Measurements from ENCODE around the gene ZCCHC14. TPM values are rescaled to one million over a fixed set of nuclear protein-coding genes. Genes with fewer than 3 reads are reported as not detected.

Gene ZCCHC14
- total RNA-seq, 4 donors from 2014 or later: 27.7 to 56.1 (median 36.7) TPM

GRCh38 chr16:87466975-87467501, 25.8 kb downstream of the ZCCHC14 start:
- Histone ChIP-seq H3K4me3 (no peak overlapping the region), H3K4me1 (peaks cover 42 to 74% (median 48%) of the 10 kb centered on the region in 4 donors), H3K36me3 (no peaks in the 10 kb centered on the region), H3K9me3 (no peaks in the 10 kb centered on the region), H3K27ac (peak overlapping the region; percentile 9 to 96 (median 54)), H3K27me3 (no peaks in the 10 kb centered on the region)
- in situ Hi-C loops (cut with MboI; ENCODE audit: low pct_ligation_motif_present in 1 of 4, low pct_unique_long_range_greater_than_20kb in 1 of 4, low sequenced_read_pairs in 3 of 4): no loop called here
- DNase-seq: no peak
- no peak for TF ChIP-seq CTCF (IDR thresholded peaks at IDR 0.05)
- TF ChIP-seq EP300 (IDR thresholded peaks at IDR 0.05; ENCODE audit: low read depth): no peak
- TF ChIP-seq POLR2A (IDR thresholded peaks at IDR 0.05): no peak
- TF ChIP-seq POLR2AphosphoS5 (IDR thresholded peaks at IDR 0.05): no peak
- intact Hi-C loops (cut with DNase I; ENCODE audit: low total_unique reads): no loop called here
- 71 to 82% methylated on average over 3 to 8 of the region's 8 CpGs for WGBS, 2 donors (ENCODE audit: low coverage in 1 of 2)

GRCh38 chr16:87465879-87466278, 26.9 kb downstream of the ZCCHC14 start:
- 74 to 88% methylated on average over 8 to 15 of the region's 15 CpGs for WGBS, 2 donors (ENCODE audit: low coverage in 1 of 2)
- peak overlapping the region; percentile 84 to 96 (median 89) for H3K27ac ChIP-seq
- no peak overlapping the region for H3K4me3 ChIP-seq
- H3K27me3 ChIP-seq: no peaks in the 10 kb centered on the region
- H3K36me3 ChIP-seq: no peaks in the 10 kb centered on the region
- no peak for DNase-seq
- in situ Hi-C loops (cut with MboI; ENCODE audit: low pct_ligation_motif_present in 1 of 4, low pct_unique_long_range_greater_than_20kb in 1 of 4, low sequenced_read_pairs in 3 of 4): no loop called here
- TF ChIP-seq CTCF (IDR thresholded peaks at IDR 0.05): no peak
- H3K4me1 ChIP-seq: peaks cover 36 to 74% (median 50%) of the 10 kb centered on the region in 4 donors
- intact Hi-C loops (cut with DNase I; ENCODE audit: low total_unique reads): no loop called here
- H3K9me3 ChIP-seq: no peaks in the 10 kb centered on the region

GRCh38 chr16:87465306-87465705, 27.5 kb downstream of the ZCCHC14 start:
- Histone ChIP-seq H3K27ac (peak overlapping the region; percentile 84 to 96 (median 89)), H3K27me3 (no peaks in the 10 kb centered on the region), H3K4me1 (peaks cover 33 to 74% (median 48%) of the 10 kb centered on the region in 4 donors), H3K9me3 (no peaks in the 10 kb centered on the region), H3K36me3 (no peaks in the 10 kb centered on the region), H3K4me3 (no peak overlapping the region)
- intact Hi-C loops (cut with DNase I; ENCODE audit: low total_unique reads) (no loop called here), in situ Hi-C loops (cut with MboI; ENCODE audit: low pct_ligation_motif_present in 1 of 4, low pct_unique_long_range_greater_than_20kb in 1 of 4, low sequenced_read_pairs in 3 of 4) (no loop called here)
- WGBS, 2 donors (ENCODE audit: low coverage in 1 of 2): 0 to 29% methylated on average over 2 to 8 of the region's 8 CpGs
- TF ChIP-seq EP300 (IDR thresholded peaks at IDR 0.05; ENCODE audit: low read depth) (peak; percentile 30), POLR2AphosphoS5 (IDR thresholded peaks at IDR 0.05) (peak; percentile 60 to 86 (median 71)), POLR2A (IDR thresholded peaks at IDR 0.05) (no peak), CTCF (IDR thresholded peaks at IDR 0.05) (no peak)
- peak; percentile 70 for DNase-seq

GRCh38 chr16:87464691-87465300, 28.0 kb downstream of the ZCCHC14 start:
- Histone ChIP-seq H3K27me3 (no peaks in the 10 kb centered on the region), H3K4me1 (peaks cover 33 to 72% (median 48%) of the 10 kb centered on the region in 4 donors), H3K9me3 (no peaks in the 10 kb centered on the region), H3K27ac (peak overlapping the region; percentile 84 to 96 (median 89)), H3K4me3 (no peak overlapping the region), H3K36me3 (no peaks in the 10 kb centered on the region)
- intact Hi-C loops (cut with DNase I; ENCODE audit: low total_unique reads) (no loop called here), in situ Hi-C loops (cut with MboI; ENCODE audit: low pct_ligation_motif_present in 1 of 4, low pct_unique_long_range_greater_than_20kb in 1 of 4, low sequenced_read_pairs in 3 of 4) (no loop called here)
- TF ChIP-seq EP300 (IDR thresholded peaks at IDR 0.05; ENCODE audit: low read depth) (peak; percentile 83), CTCF (IDR thresholded peaks at IDR 0.05) (no peak), POLR2A (IDR thresholded peaks at IDR 0.05) (peak; percentile 46), POLR2AphosphoS5 (IDR thresholded peaks at IDR 0.05) (peak; percentile 75 to 83 (median 80))
- DNase-seq: peak; percentile 66
- WGBS, 2 donors (ENCODE audit: low coverage in 1 of 2): 30 to 34% methylated on average over 5 to 13 of the region's 13 CpGs

Measured in transverse colon (tissue), 4 donors.